Myocyte (in vitro differentiated cells): Measurements from ENCODE around the gene TYSND1. TPM values are rescaled to one million over a fixed set of nuclear protein-coding genes. Genes with fewer than 3 reads are reported as not detected.
"Not testable (repeated sequence)": the region's sequence is repeated elsewhere in the genome, so short reads cannot be mapped to it uniquely, and the experiment has no call there.

Source experiments
- DNase-seq: peaks from one replicate; pipeline ENCODE4 v3.0.0-alpha.2; 2012; ENCODE audit warnings: low read depth
- polyA plus RNA-seq: library from polyadenylated mRNA; unstranded; fragments of >200 nt; gene quantifications from one replicate; pipeline ENCODE4 v1.2.1, GENCODE V29; 2012; ENCODE audit warnings: missing spikeins
- total RNA-seq: library from RNA; depleted of rRNA; stranded (reverse); fragments of >200 nt; gene quantifications from 2 replicates; pipeline ENCODE4 v1.2.3, GENCODE V29; 2014

Gene TYSND1, protein sequence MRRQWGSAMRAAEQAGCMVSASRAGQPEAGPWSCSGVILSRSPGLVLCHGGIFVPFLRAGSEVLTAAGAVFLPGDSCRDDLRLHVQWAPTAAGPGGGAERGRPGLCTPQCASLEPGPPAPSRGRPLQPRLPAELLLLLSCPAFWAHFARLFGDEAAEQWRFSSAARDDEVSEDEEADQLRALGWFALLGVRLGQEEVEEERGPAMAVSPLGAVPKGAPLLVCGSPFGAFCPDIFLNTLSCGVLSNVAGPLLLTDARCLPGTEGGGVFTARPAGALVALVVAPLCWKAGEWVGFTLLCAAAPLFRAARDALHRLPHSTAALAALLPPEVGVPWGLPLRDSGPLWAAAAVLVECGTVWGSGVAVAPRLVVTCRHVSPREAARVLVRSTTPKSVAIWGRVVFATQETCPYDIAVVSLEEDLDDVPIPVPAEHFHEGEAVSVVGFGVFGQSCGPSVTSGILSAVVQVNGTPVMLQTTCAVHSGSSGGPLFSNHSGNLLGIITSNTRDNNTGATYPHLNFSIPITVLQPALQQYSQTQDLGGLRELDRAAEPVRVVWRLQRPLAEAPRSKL
- total RNA-seq: 14.7 and 15.2 TPM in 2 replicates
- polyA plus RNA-seq: 7.3 TPM

DNA sequence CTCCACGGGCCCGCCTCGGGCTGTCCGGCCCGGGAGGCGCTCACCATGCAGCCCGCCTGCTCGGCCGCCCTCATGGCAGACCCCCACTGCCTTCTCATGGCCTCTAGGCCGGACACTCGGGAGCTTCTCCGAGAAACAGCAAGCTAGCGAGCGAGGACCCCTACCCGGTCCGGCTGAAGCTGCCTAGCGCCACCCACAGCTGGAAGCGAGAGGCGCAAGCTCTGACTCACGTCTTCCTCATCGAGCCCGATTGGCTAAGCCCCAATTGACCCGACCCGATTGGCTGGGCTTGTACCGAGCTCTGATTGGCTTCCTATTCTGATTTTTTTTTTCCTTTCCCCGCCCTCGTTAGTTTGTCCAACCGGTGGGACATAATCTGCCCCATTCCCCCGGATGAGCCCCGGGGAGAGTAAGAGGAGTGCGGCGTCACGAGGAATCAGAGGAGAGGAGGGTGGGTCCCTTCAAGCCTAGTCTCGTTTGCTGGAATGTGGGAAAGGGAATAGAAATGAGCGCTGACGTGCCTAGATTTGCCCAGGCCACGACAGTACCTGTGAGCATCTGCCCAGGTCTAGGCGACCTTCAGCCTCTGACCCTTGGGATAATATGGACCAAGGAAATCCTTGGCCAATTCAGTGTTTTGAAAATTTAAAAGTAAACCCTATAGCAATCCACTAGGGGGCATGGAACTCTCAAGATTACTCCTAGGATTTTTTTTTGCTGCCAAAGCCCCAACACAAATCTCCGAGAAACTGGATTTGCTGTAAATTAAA lies at the start of gene TYSND1:
TYSND1 (minus strand) TSS at position 212 of the 770 bp plus-strand sequence; CDS start at position 98, 114 bp downstream.
- peak; percentile 99 for DNase-seq

DNA sequence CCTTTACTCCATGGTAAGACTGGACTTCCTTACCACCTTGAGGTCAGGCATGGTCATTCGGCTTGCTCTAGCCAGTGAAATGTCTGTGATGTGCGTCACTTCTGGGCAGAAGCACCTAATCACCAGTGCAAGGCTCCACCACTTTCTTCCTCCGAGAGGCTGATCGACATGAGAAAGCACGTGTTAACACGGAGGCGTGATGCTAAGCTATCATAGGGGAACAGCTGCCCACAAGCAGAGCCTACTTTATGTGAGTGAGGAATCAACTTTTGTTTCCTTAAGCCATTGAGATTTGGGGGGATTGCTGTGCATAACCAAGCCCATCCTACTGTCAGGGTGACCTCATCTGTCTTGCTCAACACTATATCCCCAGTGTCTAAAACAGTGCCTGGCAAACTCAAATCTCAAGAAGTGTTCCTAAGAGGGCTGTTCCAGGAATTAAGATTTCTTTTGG lies 46.9 kb upstream of the TYSND1 start:
- DNase-seq: no peak

DNA sequence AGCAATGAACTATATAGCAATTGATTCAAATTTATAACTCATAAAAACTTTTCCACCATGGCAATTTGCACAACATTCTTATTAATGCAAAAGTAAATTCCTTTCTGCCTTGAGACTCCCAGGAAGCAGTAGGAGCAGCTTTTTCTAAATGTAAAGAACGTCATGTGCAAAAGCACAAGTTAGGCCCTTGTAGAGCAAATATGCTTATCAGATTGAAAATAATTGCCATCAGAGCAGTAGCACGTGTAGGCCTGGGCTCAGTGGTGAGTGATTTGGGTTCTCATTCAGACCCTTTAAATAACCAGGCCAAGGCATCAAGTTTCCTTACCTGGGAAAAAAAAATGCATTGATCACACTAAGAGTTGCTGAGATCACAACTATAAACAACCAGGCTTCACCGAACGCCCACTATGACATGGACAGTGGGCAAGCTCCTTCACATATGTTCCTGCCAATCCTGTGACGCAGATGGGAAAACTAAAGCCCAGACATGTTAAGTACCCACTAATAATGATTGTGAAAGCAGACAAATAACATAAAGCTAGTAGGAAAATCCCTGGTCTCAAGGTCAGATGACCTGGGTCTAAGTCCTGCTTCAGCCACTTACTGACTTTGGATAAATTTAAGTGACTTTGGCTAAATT lies 45.9 kb upstream of the TYSND1 start:
- DNase-seq: peak; percentile 76

DNA sequence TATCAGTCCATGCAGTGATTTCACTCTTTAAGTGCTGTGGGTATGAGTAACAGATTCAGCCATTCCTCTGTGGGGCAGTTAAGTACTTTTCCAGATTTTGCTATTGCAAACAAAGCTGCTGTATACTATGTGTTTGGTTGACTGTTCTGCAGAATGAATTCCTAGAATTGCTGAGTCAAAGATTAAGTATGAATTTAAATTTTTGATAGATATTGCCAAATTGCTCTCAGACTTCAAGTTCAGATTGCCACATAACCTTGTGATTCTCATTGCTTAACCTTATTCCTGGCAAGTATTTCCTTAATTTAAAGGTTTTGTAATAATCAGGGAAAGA lies 45.4 kb upstream of the TYSND1 start:
- DNase-seq: no peak

DNA sequence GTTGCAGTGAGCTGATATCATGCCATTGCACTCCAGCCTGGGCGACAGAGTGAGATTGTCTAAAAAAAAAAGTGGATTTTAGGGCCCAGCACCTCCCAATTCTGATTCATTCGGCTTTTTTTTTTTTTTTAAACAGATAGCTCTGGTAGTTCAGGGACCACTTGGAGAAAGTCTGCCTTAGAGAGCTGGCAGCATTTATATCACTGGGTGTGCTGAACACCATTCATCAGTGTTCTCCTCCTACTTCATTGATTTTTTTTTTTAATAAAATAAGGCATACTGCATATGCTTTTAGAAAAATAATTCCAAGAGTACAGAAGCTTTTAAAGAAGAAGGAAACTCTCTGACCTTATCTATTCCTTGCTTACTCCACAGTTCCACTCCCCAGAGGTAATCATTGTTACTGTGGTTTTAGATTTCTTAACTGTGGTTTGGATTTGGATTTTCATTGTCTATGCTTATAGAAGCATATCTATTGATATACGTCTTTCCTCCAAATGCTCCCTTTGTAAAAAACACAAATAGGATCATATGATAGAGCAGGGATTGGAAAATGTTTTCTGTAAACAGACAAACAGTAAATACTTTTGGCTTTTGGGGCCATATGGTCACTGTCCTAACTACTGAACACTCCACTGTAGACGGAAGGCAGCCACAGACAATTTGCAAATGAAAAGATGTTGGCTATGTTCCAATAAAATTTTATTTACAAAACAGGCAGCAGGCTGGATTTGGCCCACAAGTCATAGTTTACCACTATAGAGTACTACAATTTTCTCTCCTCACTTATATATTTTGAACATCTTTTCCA lies 44.9 kb upstream of the TYSND1 start:
- DNase-seq: peak; percentile 40

DNA sequence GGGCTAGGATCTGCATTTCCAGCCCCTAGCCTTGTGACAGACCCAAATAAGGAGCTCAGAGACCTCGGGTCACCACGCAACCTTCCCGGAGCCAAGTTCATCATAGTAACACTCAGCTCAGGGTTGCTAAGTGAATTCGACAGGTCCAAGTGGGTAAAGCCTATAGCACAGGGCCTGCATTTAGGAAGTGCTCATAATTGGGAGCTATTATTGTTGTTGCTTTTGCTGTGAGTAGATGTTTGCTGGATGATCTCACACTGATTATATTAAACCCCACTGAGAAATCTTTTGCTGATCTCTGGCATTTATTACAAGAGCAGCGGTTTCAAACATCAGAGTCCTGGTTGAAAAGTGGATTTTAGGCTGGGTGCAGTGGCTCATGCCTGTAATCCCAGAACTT lies 44.1 kb upstream of the TYSND1 start:
- no peak for DNase-seq

DNA sequence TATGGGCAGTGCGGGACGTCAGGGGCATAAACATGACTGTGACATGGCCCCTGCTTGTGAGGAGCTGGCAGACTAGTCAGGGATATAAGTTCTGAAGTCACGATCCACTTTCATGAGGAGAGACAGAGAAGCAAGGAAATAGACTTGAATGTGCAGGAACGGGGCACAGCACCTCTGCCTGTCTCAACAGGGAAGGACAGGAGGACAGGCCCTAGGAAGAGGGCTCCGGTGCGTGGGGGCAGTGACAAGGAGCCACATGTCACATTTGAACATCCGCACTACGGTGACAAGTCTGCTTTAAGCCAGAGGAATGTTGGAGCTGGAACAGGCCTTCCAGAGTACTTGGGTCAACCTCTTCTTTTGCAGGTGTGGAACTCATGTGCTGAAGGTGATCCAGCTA lies 43.6 kb upstream of the TYSND1 start:
- no peak for DNase-seq

DNA sequence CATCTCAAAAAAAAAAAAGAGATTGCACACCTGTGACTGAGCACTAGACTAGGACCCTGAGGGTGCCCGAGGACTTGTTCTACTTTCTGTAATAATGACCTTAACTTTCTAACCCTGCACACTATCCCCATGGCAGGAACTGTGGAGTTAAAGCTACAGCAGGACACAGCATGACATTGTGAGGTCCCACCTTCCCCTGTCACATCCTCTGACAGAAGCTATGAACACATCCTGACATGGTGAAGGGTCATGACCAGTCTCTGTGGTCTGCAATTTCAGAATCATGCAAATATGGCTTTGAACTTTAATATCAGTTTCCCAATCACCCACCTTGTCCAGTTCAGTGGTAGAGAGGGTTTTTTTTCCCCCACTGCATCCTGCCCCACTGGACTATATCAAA lies 42.3 kb upstream of the TYSND1 start:
- DNase-seq: no peak

DNA sequence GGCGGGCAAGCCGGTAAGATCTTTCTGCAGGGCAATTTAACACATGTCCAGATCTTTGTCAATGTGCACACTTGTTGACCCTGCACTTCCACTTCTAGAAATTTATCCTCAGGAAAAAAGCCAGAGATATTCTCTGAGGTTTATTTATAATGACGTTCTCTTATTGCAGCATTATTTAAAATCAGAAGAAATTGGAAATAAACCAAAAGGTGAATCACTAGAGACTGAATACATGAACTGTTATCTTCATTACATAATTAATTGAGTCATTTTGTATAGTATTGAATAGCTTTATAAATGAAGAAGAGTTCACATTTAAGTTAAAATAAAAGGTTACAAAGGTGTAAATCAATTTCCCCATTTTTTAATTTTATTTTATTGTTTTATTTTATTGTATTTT lies 40.1 kb upstream of the TYSND1 start:
- DNase-seq: no peak

DNA sequence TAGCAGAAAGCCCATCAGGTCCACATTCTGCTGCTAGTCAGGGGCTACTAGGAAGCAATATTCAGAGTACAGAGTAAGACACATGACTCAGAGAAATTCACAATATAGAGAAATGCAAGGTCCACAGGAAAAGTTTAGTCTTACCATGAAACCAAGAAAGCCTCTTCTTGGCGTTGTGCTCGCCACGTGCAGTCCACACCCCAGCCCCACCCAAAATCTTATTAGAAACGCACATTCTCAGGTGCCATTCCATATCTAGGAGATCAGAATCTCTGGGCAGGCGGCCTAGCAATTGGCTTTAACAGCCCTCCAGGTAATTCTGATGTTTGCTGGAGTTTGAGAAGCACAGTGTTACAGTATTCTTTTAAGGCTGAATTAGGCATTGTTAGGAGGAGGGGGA lies 39.6 kb upstream of the TYSND1 start:
- DNase-seq: no peak

DNA sequence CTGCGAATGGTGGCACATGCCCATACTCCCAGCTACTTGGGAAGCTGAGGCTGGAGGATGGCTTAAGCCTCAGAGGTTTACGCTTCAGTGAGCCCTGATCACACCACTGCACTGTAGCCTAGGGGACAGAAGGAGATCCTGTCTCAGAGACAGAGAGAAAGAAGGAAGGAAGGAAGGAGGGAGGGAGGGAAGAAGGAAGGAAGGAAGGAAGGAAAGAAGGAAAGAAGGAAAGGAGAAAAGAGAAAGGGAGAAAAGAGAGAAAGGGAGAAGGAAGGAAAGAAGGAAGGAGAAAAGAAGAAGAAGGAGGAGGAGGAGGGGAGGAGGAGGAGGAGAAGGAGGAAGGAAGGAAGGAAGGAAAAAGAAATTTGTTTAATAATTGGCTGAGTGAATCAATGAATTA lies 36.8 kb upstream of the TYSND1 start:
- DNase-seq: no peak

DNA sequence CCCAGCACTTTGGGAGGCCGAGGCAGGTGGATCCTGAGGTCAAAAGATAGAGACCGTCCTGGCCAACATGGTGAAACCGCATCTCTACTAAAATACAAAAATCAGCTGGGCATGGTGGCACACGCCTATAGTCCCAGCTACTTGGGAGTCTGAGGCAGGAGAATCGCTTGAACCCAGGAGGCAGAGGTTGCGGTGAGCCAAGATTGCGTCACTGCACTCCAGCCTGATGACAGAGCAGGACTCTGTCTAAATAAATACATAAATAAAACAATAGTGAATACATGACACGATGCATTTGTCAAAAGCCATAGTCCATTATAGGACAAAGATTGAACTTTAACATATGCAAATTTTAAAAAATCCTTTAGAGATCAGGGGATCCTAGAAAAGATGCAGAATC lies 32.7 kb upstream of the TYSND1 start:
- DNase-seq: not testable (repeated sequence)

DNA sequence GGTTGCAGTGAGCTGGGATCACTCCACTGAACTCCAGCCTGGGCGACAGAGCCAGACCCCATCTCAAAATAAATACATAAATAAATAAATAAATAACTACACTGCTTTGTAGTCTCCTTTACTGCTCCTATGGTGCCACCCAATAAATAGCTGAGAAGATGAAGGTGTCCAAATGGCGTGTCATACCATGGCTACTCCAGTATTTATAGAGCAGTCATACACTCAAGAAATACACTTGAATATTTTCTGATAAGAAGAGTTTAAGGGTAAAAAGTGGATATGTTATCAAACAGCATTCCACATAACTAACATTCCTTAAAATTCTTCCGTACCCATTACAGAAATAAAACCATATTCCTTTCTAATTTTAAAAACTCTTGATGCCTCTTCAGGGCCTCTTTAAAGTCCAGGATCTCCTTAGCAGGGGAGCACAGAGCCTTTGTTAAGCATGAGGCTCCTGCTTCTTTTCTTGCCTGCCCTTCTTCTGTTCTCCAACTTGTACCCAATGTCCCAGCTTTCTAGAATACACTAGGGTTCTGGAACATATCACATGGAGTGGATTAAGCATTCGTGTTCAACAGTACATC lies 31.7 kb upstream of the TYSND1 start:
- no peak for DNase-seq

DNA sequence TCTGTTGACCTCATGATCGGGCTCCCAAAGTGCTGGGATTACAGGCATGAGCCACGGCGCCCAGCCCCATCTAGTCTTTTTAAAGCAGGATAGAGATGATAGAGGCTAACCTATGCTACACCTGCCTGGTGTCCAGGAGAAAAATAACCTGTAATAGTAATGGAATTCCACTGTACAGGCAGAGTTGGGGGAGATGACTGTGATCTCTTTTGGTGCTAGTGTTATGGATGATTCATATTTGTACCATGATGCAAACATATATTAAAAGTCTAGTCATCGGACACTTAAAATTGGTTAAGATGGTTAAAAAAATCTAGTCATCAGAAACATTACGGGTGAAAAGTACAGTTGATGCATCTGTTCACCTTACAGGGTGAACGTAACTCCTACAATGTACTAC lies 29.9 kb upstream of the TYSND1 start:
- DNase-seq: no peak

DNA sequence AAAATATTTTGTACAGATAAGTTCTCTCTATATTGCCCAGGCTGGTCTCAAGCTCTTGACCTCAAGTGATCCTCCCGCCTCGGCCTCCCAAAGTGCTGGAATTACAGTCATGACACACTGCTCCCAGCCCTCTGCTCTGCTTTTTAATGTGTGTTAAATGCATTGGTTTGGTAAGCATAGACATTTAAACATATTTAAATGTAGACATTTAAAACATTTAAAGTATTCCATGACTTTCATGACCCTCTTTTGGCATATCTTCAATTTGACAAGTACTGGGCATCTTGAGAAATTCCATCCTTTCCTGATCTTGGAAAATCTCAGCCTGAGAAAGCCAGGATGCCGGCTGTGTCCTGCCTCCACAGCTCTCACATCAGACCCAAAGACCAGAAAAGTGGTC lies 29.0 kb upstream of the TYSND1 start:
- no peak for DNase-seq

DNA sequence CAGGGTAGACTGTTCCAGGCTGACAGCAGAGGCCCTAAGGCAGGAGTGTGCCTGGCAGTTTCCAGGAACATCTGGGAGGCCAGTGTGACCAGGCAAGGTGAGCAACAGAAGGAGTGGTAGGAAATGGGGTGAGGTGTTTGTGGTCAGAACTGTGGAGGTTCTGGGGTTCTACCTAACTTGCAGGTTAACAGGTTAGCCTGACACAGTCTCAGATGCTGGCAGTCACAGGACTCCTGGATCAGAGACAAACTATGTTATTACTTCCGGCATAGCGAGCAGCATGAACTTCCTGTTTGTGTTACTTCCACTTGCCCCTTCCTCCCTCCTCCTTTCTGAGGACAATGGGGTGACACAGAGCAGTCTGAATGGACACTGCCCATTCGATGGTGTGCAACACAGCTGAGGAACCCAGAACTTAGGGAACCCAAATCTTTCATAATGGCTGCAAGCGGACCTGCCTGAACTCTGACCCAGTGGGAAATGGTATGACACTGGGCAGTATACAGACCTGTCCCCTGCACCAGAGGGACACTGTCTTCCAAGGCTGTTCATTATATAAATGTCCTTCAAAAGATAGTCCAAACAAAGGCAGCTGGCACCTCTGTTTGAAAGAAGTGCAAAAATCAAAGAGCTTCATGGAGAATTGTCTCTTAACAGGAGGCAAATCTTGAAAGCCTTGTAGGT lies 27.7 kb upstream of the TYSND1 start:
- DNase-seq: no peak

DNA sequence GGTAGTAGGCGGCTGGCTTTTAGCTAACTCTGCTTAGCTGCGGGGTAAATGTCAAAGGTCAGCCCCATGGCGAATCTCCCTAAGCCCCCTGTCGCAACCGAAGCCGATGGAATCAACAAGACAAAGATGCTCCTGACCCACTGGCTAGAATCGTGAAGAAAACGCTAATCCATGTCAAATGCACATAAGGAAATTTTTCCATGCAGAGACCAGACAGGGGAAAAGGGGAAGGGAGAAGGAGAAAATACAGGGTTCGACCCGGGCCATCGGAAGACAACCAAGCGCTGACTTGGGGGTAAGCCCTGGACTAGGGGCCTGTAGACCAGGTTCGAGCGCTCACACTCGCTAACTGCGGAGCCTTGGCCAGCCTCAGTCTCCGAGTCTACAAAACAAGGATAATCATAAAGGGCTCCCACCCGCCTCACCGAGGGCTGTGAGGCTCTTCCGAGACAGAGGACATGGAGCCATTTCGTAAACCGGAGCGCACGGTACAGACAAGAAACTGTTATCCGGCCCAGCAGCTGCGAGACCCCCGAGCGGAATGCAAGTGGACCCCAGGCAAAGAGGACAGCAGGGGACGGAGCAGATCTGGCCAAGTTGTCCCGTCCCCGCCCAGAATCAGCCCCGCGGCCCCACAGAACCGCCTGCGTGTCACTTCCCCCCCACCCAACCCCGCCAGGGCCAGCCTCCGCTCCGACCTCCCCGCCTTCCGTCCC lies 23.3 kb upstream of the TYSND1 start:
- no peak for DNase-seq

DNA sequence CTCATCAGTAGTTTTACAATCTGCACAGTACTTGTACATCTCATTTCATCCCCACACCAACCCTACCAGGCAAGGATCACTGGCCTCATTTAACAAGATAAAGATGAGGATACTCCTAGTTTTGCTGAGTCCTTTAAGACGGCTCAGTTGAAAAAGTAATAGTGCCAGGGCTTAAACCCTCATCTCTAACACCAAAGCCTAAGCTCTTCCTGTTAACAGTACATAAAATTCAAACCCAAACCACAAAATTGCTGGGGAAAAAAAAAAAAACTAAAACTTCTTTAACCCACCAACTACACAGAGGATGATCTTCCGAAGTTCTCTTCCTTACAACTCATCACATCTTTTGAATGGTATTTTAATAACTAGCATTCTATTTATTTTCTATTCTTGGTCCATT lies 22.5 kb upstream of the TYSND1 start:
- DNase-seq: no peak

DNA sequence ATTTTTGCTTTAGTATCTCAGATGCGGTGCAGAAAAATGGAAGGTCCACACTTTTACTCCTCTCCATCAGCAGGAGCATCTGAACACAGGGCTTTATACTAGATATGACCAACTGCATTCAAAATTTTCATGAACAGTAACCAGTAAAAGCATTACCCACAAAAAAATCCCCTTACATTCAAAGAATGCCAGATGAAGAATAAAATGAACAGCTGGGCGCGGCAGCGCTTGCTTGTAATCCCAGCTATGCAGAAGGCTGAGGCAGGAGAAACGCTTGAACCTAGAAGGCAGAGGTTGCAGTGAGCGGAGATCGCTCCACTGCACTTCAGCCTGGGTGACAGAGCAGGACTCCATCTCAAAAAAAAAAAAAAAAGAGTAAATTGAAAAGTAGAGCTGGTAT lies 20.7 kb upstream of the TYSND1 start:
- DNase-seq: peak; percentile 59
